Fibroblast of lung (primary cell): ENCODE data around the gene AEN. TPM values are rescaled to one million over a fixed set of nuclear protein-coding genes. Genes with fewer than 3 reads are reported as not detected.

Experiments used
- DNase-seq, 2 donors: peaks; one replicate each; pipeline versions ENCODE4 v3.0.0 to v3.0.0-alpha.2; 2010; ENCODE audit warnings: low read depth in 2 of 2
- H2AFZ ChIP-seq: 2 replicates; pipeline ENCODE4 v1.5.1; 2012; ENCODE audit warnings: low read length, control low read depth, inconsistent platforms
- H3K27ac ChIP-seq: 2 replicates; pipeline ENCODE4 v1.5.1; 2011; ENCODE audit warnings: low read length, control low read depth; ENCODE audit not compliant: insufficient read depth
- H3K27me3 ChIP-seq: 2 replicates; pipeline ENCODE4 v1.5.1; 2011; ENCODE audit warnings: mild to moderate bottlenecking, low read length; ENCODE audit not compliant: control insufficient read depth, insufficient read depth
- H3K36me3 ChIP-seq: 2 replicates; pipeline ENCODE4 v1.5.1; 2011; ENCODE audit warnings: low read length; ENCODE audit not compliant: control insufficient read depth, insufficient read depth
- H3K4me1 ChIP-seq: 2 replicates; pipeline ENCODE4 v1.5.1; 2011; ENCODE audit warnings: low read length; ENCODE audit not compliant: control insufficient read depth, insufficient read depth; ENCODE audit errors: extremely low read depth
- H3K4me2 ChIP-seq: 2 replicates; pipeline ENCODE4 v1.5.1; 2011; ENCODE audit warnings: low read length, control low read depth; ENCODE audit not compliant: insufficient read depth; ENCODE audit errors: extremely low read depth
- H3K4me3 ChIP-seq, 4 experiments: fragments of 200-600 bp in 1 of 4; sonication (generic) in 1 of 4; replicated peaks in 1 of 4; 2 replicates each; pipeline ENCODE4 v1.5.1; 2011 to 2016; ENCODE audit warnings: low read length in 4 of 4, low read depth in 3 of 4, mild to moderate bottlenecking in 3 of 4, control low read depth in 2 of 4, inconsistent platforms in 1 of 4, mixed read lengths in 1 of 4; ENCODE audit not compliant: insufficient read depth in 1 of 4; ENCODE audit errors: control extremely low read depth in 1 of 4
- H3K79me2 ChIP-seq: 2 replicates; pipeline ENCODE4 v1.5.1; 2012; ENCODE audit warnings: mild to moderate bottlenecking, low read length, inconsistent platforms; ENCODE audit not compliant: control insufficient read depth, insufficient read depth
- H3K9ac ChIP-seq: 2 replicates; pipeline ENCODE4 v1.5.1; 2011; ENCODE audit warnings: mild to moderate bottlenecking, low read length, control low read depth; ENCODE audit not compliant: insufficient read depth
- H3K9me3 ChIP-seq: 2 replicates; pipeline ENCODE4 v1.5.1; 2012; ENCODE audit warnings: low read depth, low read length; ENCODE audit not compliant: control insufficient read depth, insufficient read depth
- H4K20me1 ChIP-seq: 2 replicates; pipeline ENCODE4 v1.5.1; 2011; ENCODE audit warnings: low read length; ENCODE audit not compliant: control insufficient read depth, insufficient read depth; ENCODE audit errors: extremely low read depth
- CTCF ChIP-seq, 2 donors: IDR thresholded peaks in 1 of 2; conservative IDR thresholded peaks in 1 of 2; 1 replicate in 1 of 2; 2 replicates in 1 of 2; pipeline ENCODE4 v1.5.1; 2011 to 2012; ENCODE audit warnings: low read length in 2 of 2, control low read depth in 1 of 2, inconsistent platforms in 1 of 2, low read depth in 1 of 2, mild to moderate bottlenecking in 1 of 2
- EZH2 ChIP-seq: IDR thresholded peaks from 2 replicates; pipeline ENCODE4 v1.5.1; 2012; ENCODE audit warnings: low read length, control low read depth, mild to moderate bottlenecking; ENCODE audit errors: missing control alignments
- polyA plus RNA-seq, 2 donors: library from polyadenylated mRNA; depleted of rRNA in 1 of 2; stranded (reverse) in 1 of 2; unstranded in 1 of 2; fragments of >200 nt; gene quantifications; 2 replicates each; pipeline ENCODE4 v1.2.1, GENCODE V29; 2011 to 2012; ENCODE audit warnings: missing spikeins in 1 of 2
- total RNA-seq: library from RNA; depleted of rRNA; stranded (reverse); fragments of >200 nt; gene quantifications from 2 replicates; pipeline ENCODE4 v1.2.1, GENCODE V29; 2014

Gene AEN
- total and polyA plus RNA-seq, 2 donors (not counting 1 experiment from before 2014, with no cell fraction given) = 18.5 to 83.7 TPM

- Histone ChIP-seq H3K9ac (no peak overlapping the region), H3K27ac (no peak overlapping the region), H3K36me3 (no peaks in the 10 kb centered on the region), H3K79me2 (no peaks in the 10 kb centered on the region), H4K20me1 (no peaks in the 10 kb centered on the region), H3K4me2 (no peak overlapping the region), H3K9me3 (no peaks in the 10 kb centered on the region), H3K27me3 (no peaks in the 10 kb centered on the region), H3K4me3 (no peak overlapping the region), H2AFZ (no peak overlapping the region), H3K4me1 (no peaks in the 10 kb centered on the region)
- peak in 1 of 2 donors; percentile 47 for DNase-seq
- TF ChIP-seq EZH2 (no peak), CTCF (conservative IDR thresholded peaks at IDR 0.05 in 1 of 2, IDR thresholded peaks at IDR 0.05 in 1 of 2; ENCODE audit: low read depth in 1 of 2, low read length in 2 of 2) (peak in 1 of 2 donors; percentile 28)
These were observed 43.1 kb downstream of the AEN start for GRCh38 chr15:88664151-88664778.

- TF ChIP-seq CTCF (conservative IDR thresholded peaks at IDR 0.05 in 1 of 2, IDR thresholded peaks at IDR 0.05 in 1 of 2; ENCODE audit: low read depth in 1 of 2, low read length in 2 of 2) (no peak), EZH2 (no peak)
- no peak overlapping the region for H3K27ac ChIP-seq
- no peak for DNase-seq
- H3K27me3 ChIP-seq = peaks cover 5% of the 10 kb centered on the region
- H2AFZ ChIP-seq = no peak overlapping the region
- H3K79me2 ChIP-seq = no peaks in the 10 kb centered on the region
- no peaks in the 10 kb centered on the region for H4K20me1 ChIP-seq
- H3K9ac ChIP-seq = no peak overlapping the region
- no peaks in the 10 kb centered on the region for H3K9me3 ChIP-seq
- H3K4me3 ChIP-seq = no peak overlapping the region
- no peaks in the 10 kb centered on the region for H3K36me3 ChIP-seq
- H3K4me2 ChIP-seq = no peak overlapping the region
- no peaks in the 10 kb centered on the region for H3K4me1 ChIP-seq
These were observed 53.5 kb downstream of the AEN start for GRCh38 chr15:88674661-88675060.

- DNase-seq = no peak
- no peaks in the 10 kb centered on the region for H3K4me1 ChIP-seq
- peaks cover 4% of the 10 kb centered on the region for H3K27me3 ChIP-seq
- H3K27ac ChIP-seq = no peak overlapping the region
- H3K4me2 ChIP-seq = no peak overlapping the region
- no peak overlapping the region for H2AFZ ChIP-seq
- no peaks in the 10 kb centered on the region for H4K20me1 ChIP-seq
- H3K9ac ChIP-seq = no peak overlapping the region
- no peaks in the 10 kb centered on the region for H3K79me2 ChIP-seq
- H3K36me3 ChIP-seq = no peaks in the 10 kb centered on the region
- TF ChIP-seq CTCF (conservative IDR thresholded peaks at IDR 0.05 in 1 of 2, IDR thresholded peaks at IDR 0.05 in 1 of 2; ENCODE audit: low read depth in 1 of 2, low read length in 2 of 2) = no peak
- TF ChIP-seq EZH2 = no peak
- no peak overlapping the region for H3K4me3 ChIP-seq
- H3K9me3 ChIP-seq = no peaks in the 10 kb centered on the region
These were observed 57.6 kb downstream of the AEN start for GRCh38 chr15:88678755-88679154.
